Panc1 (cell line): ENCODE data around the gene BRD3OS. TPM values are rescaled to one million over a fixed set of nuclear protein-coding genes. Genes with fewer than 3 reads are reported as not detected.

ENCODE experiments used
- ATAC-seq: fragments of 200-7000 bp; cut with Tn5 transposase; 2 replicates; pipeline ENCODE4 v1.9.1; 2020; ENCODE audit warnings: mild to moderate bottlenecking, moderate library complexity
- BruUV-seq: library from RNA; stranded (reverse); fragments of 400-500 nt; replicated peaks from 2 replicates; lab custom pipeline; 2021; lab: Mats Ljungman, UMichigan
- CTCF ChIA-PET: fragments of 300-600 bp; sonication (Branson Sonifier 250); formaldehyde crosslinking; loops from one replicate; lab custom pipeline; 2022; ENCODE audit warnings: antibody characterized with exemption; lab: Charles Lee
- POLR2A ChIA-PET: fragments of 300-600 bp; sonication (Branson Sonifier 250); formaldehyde crosslinking; loops from one replicate; lab custom pipeline; 2022; ENCODE audit warnings: antibody characterized with exemption; lab: Charles Lee
- DNase-seq: peaks from one replicate; pipeline ENCODE4 v3.0.0-alpha.2; 2010; ENCODE audit warnings: low read depth, low spot score
- H3K27ac ChIP-seq: 2 replicates; pipeline ENCODE4 v1.5.1; 2011; ENCODE audit warnings: mild to moderate bottlenecking, low read length, inconsistent platforms
- H3K27me3 ChIP-seq: fragments of 200-500 bp; sonication (Bioruptor generic); 2 replicates; pipeline ENCODE4 v1.6.0; 2014; ENCODE audit warnings: low read length, inconsistent platforms; ENCODE audit not compliant: control insufficient read depth, insufficient read depth
- H3K36me3 ChIP-seq: fragments of 200-500 bp; sonication (Bioruptor generic); 2 replicates; pipeline ENCODE4 v1.5.1; 2014; ENCODE audit warnings: inconsistent platforms, mild to moderate bottlenecking, low read length, moderate library complexity; ENCODE audit not compliant: control insufficient read depth, insufficient read depth
- H3K4me1 ChIP-seq: 2 replicates; pipeline ENCODE4 v1.5.1; 2011; ENCODE audit warnings: inconsistent platforms, mild to moderate bottlenecking, low read length, moderate library complexity; ENCODE audit not compliant: control insufficient read depth, insufficient read depth
- H3K4me3 ChIP-seq, 2 experiments: 2 replicates each; pipeline ENCODE4 v1.5.1; 2011 to 2012; ENCODE audit warnings: low read depth in 2 of 2, low read length in 2 of 2, mild to moderate bottlenecking in 2 of 2, inconsistent platforms in 1 of 2, moderate library complexity in 1 of 2
- H3K9me3 ChIP-seq: fragments of 200-500 bp; sonication (Bioruptor generic); 2 replicates; pipeline ENCODE4 v1.5.1; 2014; ENCODE audit warnings: low read depth, mild to moderate bottlenecking, inconsistent platforms, low read length, moderate library complexity; ENCODE audit not compliant: control insufficient read depth, insufficient read depth
- CTCF ChIP-seq: fragments of 450-650 bp; IDR thresholded peaks from 2 replicates; pipeline ENCODE4 v1.5.1; 2017; ENCODE audit warnings: mild to moderate bottlenecking
- POLR2AphosphoS5 ChIP-seq: IDR thresholded peaks from 2 replicates; pipeline ENCODE4 v1.6.1; 2012; ENCODE audit warnings: mild to moderate bottlenecking, low read depth, low read length, moderate library complexity
- REST ChIP-seq, 2 experiments: IDR thresholded peaks; 2 replicates each; pipeline ENCODE4 v1.6.1; 2011 to 2012; ENCODE audit warnings: low read depth in 2 of 2, control low read depth in 1 of 2, low read length in 1 of 2, mild to moderate bottlenecking in 1 of 2, moderate library complexity in 1 of 2; ENCODE audit not compliant: insufficient read depth in 1 of 2
- SIN3A ChIP-seq: IDR thresholded peaks from 2 replicates; pipeline ENCODE4 v1.6.1; 2012; ENCODE audit warnings: low read depth, mild to moderate bottlenecking, low read length, moderate library complexity, borderline replicate concordance; ENCODE audit not compliant: insufficient read depth
- TCF7L2 ChIP-seq: IDR thresholded peaks from 2 replicates; pipeline ENCODE4 v1.6.1; 2011; ENCODE audit warnings: mild to moderate bottlenecking, low read depth, low read length, inconsistent platforms
- in situ Hi-C: cut with HindIII; loops from 2 replicates; pipeline ENCODE4 v1.10.0; 2016; ENCODE audit warnings: low sequenced_read_pairs, low pct_unique_long_range_greater_than_20kb
- intact Hi-C: fragments of 100-400 bp; cut with micrococcal nuclease; formaldehyde crosslinking; loops from one replicate; pipeline ENCODE4 v1.10.0; 2022; ENCODE audit not compliant: unreplicated experiment
- total RNA-seq: library from RNA; stranded (reverse); gene quantifications from one replicate; pipeline ENCODE4 v1.2.1, GENCODE V29; 2021; ENCODE audit not compliant: unreplicated experiment

The BRD3OS gene
- total RNA-seq, 1 experiment from 2014 or later: 22.1 TPM

GRCh38 chr9:133978899-133979272 lies 46.4 kb upstream of the BRD3OS start:
- POLR2A ChIA-PET: no interaction called here
- Histone ChIP-seq H3K9me3 (no peaks in the 10 kb centered on the region), H3K4me1 (no peaks in the 10 kb centered on the region; the same call in 1 of the 2 replicates), H3K27ac (no peak overlapping the region), H3K36me3 (no peaks in the 10 kb centered on the region), H3K27me3 (no peaks in the 10 kb centered on the region), H3K4me3 (no peak overlapping the region)
- BruUV-seq: no TSS peak
- CTCF ChIA-PET: no interaction called here
- ATAC-seq (no peak), DNase-seq (no peak)
- TF ChIP-seq POLR2AphosphoS5: no peak
- no peak for TF ChIP-seq REST (IDR thresholded peaks at IDR 0.05; ENCODE audit: insufficient read depth in 1 of 2, low read depth in 2 of 2, low read length in 1 of 2)
- no peak for TF ChIP-seq CTCF
- intact Hi-C loops: no loop called here
- in situ Hi-C loops: no loop called here

- H3K9me3 ChIP-seq: no peaks in the 10 kb centered on the region
- no TSS peak for BruUV-seq
- CTCF ChIA-PET: no interaction called here
- no peak for TF ChIP-seq REST (IDR thresholded peaks at IDR 0.05; ENCODE audit: insufficient read depth in 1 of 2, low read depth in 2 of 2, low read length in 1 of 2)
- TF ChIP-seq TCF7L2: no peak
- no peak for TF ChIP-seq CTCF
- no peak for TF ChIP-seq SIN3A
- no peak for TF ChIP-seq POLR2AphosphoS5
- ATAC-seq: no peak
- POLR2A ChIA-PET: no interaction called here
- H3K36me3 ChIP-seq: no peaks in the 10 kb centered on the region
- H3K27ac ChIP-seq: no peak overlapping the region
- no peak overlapping the region for H3K4me3 ChIP-seq
- H3K27me3 ChIP-seq: no peaks in the 10 kb centered on the region
- intact Hi-C loops (no loop called here), in situ Hi-C loops (no loop called here)
- no peaks in the 10 kb centered on the region; the same call in 1 of the 2 replicates for H3K4me1 ChIP-seq
- no peak for DNase-seq
Observed at GRCh38 chr9:133979273-133979920, 45.9 kb upstream of the BRD3OS start.
